Measurements from ENCODE around the gene MT2A.
A peak's percentile ranks its signal among the peaks of the same experiment; 100 is the strongest.

The MT2A gene

GRCh38 chr16:56651586-56651985 lies 43.2 kb downstream of the MT2A start, which contains the start of gene MT1B:
Gene MT1B (plus strand): TSS chr16:56651886. CDS start chr16:56651954, 68 bp downstream.
- H3K27ac ChIP-seq, result no peak within 1 kb of the TSS
- no peak for TF ChIP-seq CTCF (conservative IDR thresholded peaks at IDR 0.05)
- TF ChIP-seq ZFX (IDR thresholded peaks at IDR 0.05), result no peak

GRCh38 chr16:56652600-56652999 lies 44.2 kb downstream of the MT2A start:
- no peak for TF ChIP-seq ZFX (IDR thresholded peaks at IDR 0.05)
- no peak for TF ChIP-seq CTCF (conservative IDR thresholded peaks at IDR 0.05)
- H3K27ac ChIP-seq, result no peak overlapping the region

- H3K27ac ChIP-seq, result no peak overlapping the region
- TF ChIP-seq ZFX (IDR thresholded peaks at IDR 0.05), result no peak
- TF ChIP-seq CTCF (conservative IDR thresholded peaks at IDR 0.05), result no peak
Measured at GRCh38 chr16:56653218-56653617, 44.8 kb downstream of the MT2A start.

GRCh38 chr16:56657555-56658326 lies 49.4 kb downstream of the MT2A start, which contains the start of gene MT1F:
Gene MT1F (plus strand): TSS chr16:56657959. CDS start chr16:56658059, 100 bp downstream.
- TF ChIP-seq CTCF (conservative IDR thresholded peaks at IDR 0.05), result no peak
- TF ChIP-seq ZFX (IDR thresholded peaks at IDR 0.05), result no peak
- peak within 1 kb of the TSS; percentile 46 for H3K27ac ChIP-seq

GRCh38 chr16:56658327-56658875 lies 50.0 kb downstream of the MT2A start:
- peak overlapping the region; percentile 46 for H3K27ac ChIP-seq
- no peak for TF ChIP-seq CTCF (conservative IDR thresholded peaks at IDR 0.05)
- TF ChIP-seq ZFX (IDR thresholded peaks at IDR 0.05), result no peak

Measured in C4-2B (cell line).